ENCODE results near the gene HDAC2. TPM values are rescaled to one million over a fixed set of nuclear protein-coding genes. Genes with fewer than 3 reads are reported as not detected.

The HDAC2 gene
- total RNA-seq, 1 donor from 2014 or later, result 67.8 TPM

DNA sequence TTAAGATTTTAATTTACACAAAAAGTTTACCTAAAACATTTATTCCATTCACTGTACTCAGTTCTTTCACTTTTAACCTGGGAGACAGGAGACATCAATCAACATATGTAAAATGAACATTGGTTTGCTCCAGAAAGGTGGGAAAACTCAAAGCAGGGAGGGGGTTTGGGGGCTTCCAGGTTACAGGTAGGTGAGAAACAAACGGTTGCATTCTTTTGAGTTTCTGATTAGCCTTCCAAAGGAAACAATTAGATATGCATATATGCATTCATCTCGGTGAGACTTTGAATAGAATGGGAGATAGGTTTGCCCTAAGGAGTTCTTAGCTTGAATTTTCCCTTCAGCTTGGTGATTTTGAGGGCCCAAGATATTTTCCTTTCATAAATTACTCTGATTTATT lies 38.2 kb upstream of the HDAC2 start:
- H3K36me3 ChIP-seq, result no peaks in the 10 kb centered on the region

GRCh38 chr6:114008331-114008730 lies 37.4 kb upstream of the HDAC2 start:
- TF ChIP-seq POLR2AphosphoS5 (IDR thresholded peaks at IDR 0.05; ENCODE audit: insufficient read depth in 1 of 2, low read depth in 1 of 2), result no peak
- TF ChIP-seq POLR2A (IDR thresholded peaks at IDR 0.05), result no peak
- TF ChIP-seq, protein P1, sequence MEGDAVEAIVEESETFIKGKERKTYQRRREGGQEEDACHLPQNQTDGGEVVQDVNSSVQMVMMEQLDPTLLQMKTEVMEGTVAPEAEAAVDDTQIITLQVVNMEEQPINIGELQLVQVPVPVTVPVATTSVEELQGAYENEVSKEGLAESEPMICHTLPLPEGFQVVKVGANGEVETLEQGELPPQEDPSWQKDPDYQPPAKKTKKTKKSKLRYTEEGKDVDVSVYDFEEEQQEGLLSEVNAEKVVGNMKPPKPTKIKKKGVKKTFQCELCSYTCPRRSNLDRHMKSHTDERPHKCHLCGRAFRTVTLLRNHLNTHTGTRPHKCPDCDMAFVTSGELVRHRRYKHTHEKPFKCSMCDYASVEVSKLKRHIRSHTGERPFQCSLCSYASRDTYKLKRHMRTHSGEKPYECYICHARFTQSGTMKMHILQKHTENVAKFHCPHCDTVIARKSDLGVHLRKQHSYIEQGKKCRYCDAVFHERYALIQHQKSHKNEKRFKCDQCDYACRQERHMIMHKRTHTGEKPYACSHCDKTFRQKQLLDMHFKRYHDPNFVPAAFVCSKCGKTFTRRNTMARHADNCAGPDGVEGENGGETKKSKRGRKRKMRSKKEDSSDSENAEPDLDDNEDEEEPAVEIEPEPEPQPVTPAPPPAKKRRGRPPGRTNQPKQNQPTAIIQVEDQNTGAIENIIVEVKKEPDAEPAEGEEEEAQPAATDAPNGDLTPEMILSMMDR (IDR thresholded peaks at IDR 0.05), result no peak
- Histone ChIP-seq H3K9me3 (no peaks in the 10 kb centered on the region), H3K27ac (no peak overlapping the region), H3K27me3 (no peaks in the 10 kb centered on the region), H3K4me1 (no peaks in the 10 kb centered on the region), H3K4me3 (no peak overlapping the region), H3K36me3 (no peaks in the 10 kb centered on the region)
- DNase-seq (ENCODE audit: extremely low spot score in 2 of 2), result no peak
- intact Hi-C loops (cut with DNase I), result no loop called here

More for the DNA sequence above, 38.2 kb upstream of the HDAC2 start:
- H3K9me3 ChIP-seq, result no peaks in the 10 kb centered on the region
- TF ChIP-seq POLR2A (IDR thresholded peaks at IDR 0.05) (no peak), POLR2AphosphoS5 (IDR thresholded peaks at IDR 0.05; ENCODE audit: insufficient read depth in 1 of 2, low read depth in 1 of 2) (no peak)
- TF ChIP-seq, protein P1 (IDR thresholded peaks at IDR 0.05), result no peak
- intact Hi-C loops (cut with DNase I), result no loop called here
- no peak for DNase-seq (ENCODE audit: extremely low spot score in 2 of 2)
- no peak overlapping the region for H3K4me3 ChIP-seq
- H3K27ac ChIP-seq, result no peak overlapping the region
- no peaks in the 10 kb centered on the region for H3K27me3 ChIP-seq
- H3K4me1 ChIP-seq, result no peaks in the 10 kb centered on the region

GRCh38 chr6:114007516-114007915 lies 36.6 kb upstream of the HDAC2 start:
- Histone ChIP-seq H3K4me1 (no peaks in the 10 kb centered on the region), H3K36me3 (no peaks in the 10 kb centered on the region), H3K4me3 (no peak overlapping the region), H3K27me3 (no peaks in the 10 kb centered on the region), H3K9me3 (no peaks in the 10 kb centered on the region), H3K27ac (no peak overlapping the region)
- intact Hi-C loops (cut with DNase I), result no loop called here
- no peak for DNase-seq (ENCODE audit: extremely low spot score in 2 of 2)
- TF ChIP-seq POLR2A (IDR thresholded peaks at IDR 0.05) (no peak), POLR2AphosphoS5 (IDR thresholded peaks at IDR 0.05; ENCODE audit: insufficient read depth in 1 of 2, low read depth in 1 of 2) (no peak)
- TF ChIP-seq, protein P1 (IDR thresholded peaks at IDR 0.05), result no peak

DNA sequence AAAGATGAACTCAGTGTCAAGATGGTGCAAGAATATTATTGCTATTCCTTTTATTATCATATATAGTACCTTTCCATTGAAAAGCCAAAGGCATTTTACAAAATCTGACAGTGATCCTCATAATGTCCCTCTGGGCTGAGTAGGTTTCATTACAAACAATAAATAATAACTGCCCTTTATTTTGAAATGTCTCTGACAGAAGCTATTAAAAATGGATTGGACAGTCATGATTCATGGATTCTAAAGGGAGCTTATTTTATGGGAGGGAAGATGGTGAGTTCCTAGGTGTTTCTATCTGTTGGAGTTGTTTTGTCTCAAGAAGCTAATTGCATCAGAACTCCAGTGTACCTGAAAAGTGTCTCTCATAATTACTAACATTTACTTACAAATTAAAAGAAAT lies 30.4 kb upstream of the HDAC2 start:
- H3K9me3 ChIP-seq, result no peaks in the 10 kb centered on the region
- H3K4me3 ChIP-seq, result no peak overlapping the region
- no peaks in the 10 kb centered on the region for H3K27me3 ChIP-seq
- H3K27ac ChIP-seq, result no peak overlapping the region
- intact Hi-C loops (cut with DNase I), result no loop called here
- DNase-seq (ENCODE audit: extremely low spot score in 2 of 2), result no peak
- peaks cover 5% of the 10 kb centered on the region for H3K4me1 ChIP-seq
- TF ChIP-seq POLR2AphosphoS5 (IDR thresholded peaks at IDR 0.05; ENCODE audit: insufficient read depth in 1 of 2, low read depth in 1 of 2) (no peak), POLR2A (IDR thresholded peaks at IDR 0.05) (no peak)
- TF ChIP-seq, protein P1 (IDR thresholded peaks at IDR 0.05), result no peak
- no peaks in the 10 kb centered on the region for H3K36me3 ChIP-seq

DNA sequence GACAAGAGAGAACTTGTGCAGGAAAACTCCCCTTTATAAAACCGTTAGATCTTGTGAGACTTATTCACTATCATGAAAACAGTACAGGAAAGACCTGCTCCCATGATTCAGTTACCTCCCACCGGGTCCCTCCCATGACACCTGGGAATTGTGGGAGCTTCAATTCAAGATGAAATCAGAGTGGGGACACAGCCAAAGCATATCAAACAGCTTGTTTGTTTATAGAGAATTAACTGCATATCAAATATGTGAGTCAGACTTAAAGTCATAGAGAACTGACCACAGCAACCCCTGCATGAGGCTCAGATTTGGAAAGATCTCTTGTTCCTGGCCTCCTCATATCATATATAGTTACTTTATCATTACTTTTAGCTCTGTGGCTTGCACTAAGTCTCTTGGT lies 29.1 kb upstream of the HDAC2 start:
- Histone ChIP-seq H3K9me3 (no peaks in the 10 kb centered on the region), H3K27me3 (no peaks in the 10 kb centered on the region)
- intact Hi-C loops (cut with DNase I), result no loop called here

More for the DNA sequence above, 29.1 kb upstream of the HDAC2 start:
- no peak overlapping the region for H3K27ac ChIP-seq
- TF ChIP-seq POLR2AphosphoS5 (IDR thresholded peaks at IDR 0.05; ENCODE audit: insufficient read depth in 1 of 2, low read depth in 1 of 2), result no peak
- TF ChIP-seq, protein P1 (IDR thresholded peaks at IDR 0.05), result no peak
- no peak for TF ChIP-seq POLR2A (IDR thresholded peaks at IDR 0.05)
- peaks cover 12% of the 10 kb centered on the region for H3K4me1 ChIP-seq
- DNase-seq (ENCODE audit: extremely low spot score in 2 of 2), result no peak
- no peaks in the 10 kb centered on the region for H3K36me3 ChIP-seq
- no peak overlapping the region for H3K4me3 ChIP-seq
